ENCODE data around the gene TAOK3. TPM values are rescaled to one million over a fixed set of nuclear protein-coding genes. Genes with fewer than 3 reads are reported as not detected.

TAOK3 gene
- total and polyA plus RNA-seq, 10 of the 15 experiments (the other 5 are each of a cell fraction or from before 2014, with no cell fraction given): 41.3 to 131 (median 57.8) TPM

GRCh38 chr12:118292836-118293235 is 79.9 kb downstream of the TAOK3 start (continued):
- no peak for TF ChIP-seq PRDM15 (CRISPR knock-in tag; IDR thresholded peaks at IDR 0.05)
- TF ChIP-seq ATF7 (IDR thresholded peaks at IDR 0.05; ENCODE audit: low read depth): no peak
- no peak for TF ChIP-seq JUNB (IDR thresholded peaks at IDR 0.05)
- no peak for TF ChIP-seq RFX5 (IDR thresholded peaks at IDR 0.05; ENCODE audit: low read depth, low read length)
- no peak for TF ChIP-seq ZNF592 (IDR thresholded peaks at IDR 0.05)
- no peak for TF ChIP-seq NR2F1 (conservative IDR thresholded peaks at IDR 0.05)
- TF ChIP-seq MEF2B (IDR thresholded peaks at IDR 0.05; ENCODE audit: partially characterized antibody, poor library complexity, severe bottlenecking): no peak
- TF ChIP-seq JUND (IDR thresholded peaks at IDR 0.05; ENCODE audit: low read depth, low read length): no peak
